H1 (cell line): Measurements from ENCODE around the gene WASF1. TPM values are rescaled to one million over a fixed set of nuclear protein-coding genes. Genes with fewer than 3 reads are reported as not detected.

Experiments used
- CTCF ChIA-PET: fragments of 300-600 bp; sonication (Branson Sonifier 250); formaldehyde crosslinking; loops from one replicate; lab custom pipeline; 2021; ENCODE audit not compliant: partially characterized antibody; lab: Charles Lee
- POLR2A ChIA-PET: fragments of 300-600 bp; sonication (Branson Sonifier 250); formaldehyde crosslinking; loops from one replicate; lab custom pipeline; 2021; ENCODE audit warnings: inconsistent platforms; ENCODE audit not compliant: partially characterized antibody; lab: Charles Lee
- DNase-seq, 2 experiments: peaks; one replicate each; pipeline versions ENCODE4 v3.0.0 to v3.0.0-alpha.2; 2010 to 2022; ENCODE audit warnings: low spot score in 2 of 2, low read depth in 1 of 2, mixed read lengths in 1 of 2
- FAIRE-seq: peaks from 2 replicates; lab custom pipeline; 2011; peaks lifted over from hg19 to GRCh38; lab: Jason Lieb, UNC
- H2AFZ ChIP-seq: 2 replicates; pipeline ENCODE4 v1.8.1; 2012; ENCODE audit warnings: low read length, inconsistent platforms
- H2AK5ac ChIP-seq: 2 replicates; pipeline ENCODE4 v1.6.1; 2013; ENCODE audit warnings: low read depth, low read length
- H2BK120ac ChIP-seq: replicated peaks from 2 replicates; pipeline ENCODE3; 2013; ENCODE audit warnings: low read depth, low read length, inconsistent platforms
- H2BK12ac ChIP-seq: 2 replicates; pipeline ENCODE4 v1.6.1; 2013; ENCODE audit warnings: low read depth, low read length
- H2BK15ac ChIP-seq: 2 replicates; pipeline ENCODE4 v1.6.1; 2013; ENCODE audit warnings: low read length
- H2BK20ac ChIP-seq: 2 replicates; pipeline ENCODE4 v1.6.1; 2013; ENCODE audit warnings: low read length
- H2BK5ac ChIP-seq: 2 replicates; pipeline ENCODE4 v1.6.1; 2013; ENCODE audit warnings: low read depth, low read length
- H3K14ac ChIP-seq: 2 replicates; pipeline ENCODE4 v1.6.1; 2013; ENCODE audit warnings: inconsistent platforms; ENCODE audit not compliant: insufficient read length
- H3K18ac ChIP-seq: 2 replicates; pipeline ENCODE4 v1.6.1; 2013; ENCODE audit warnings: low read length; ENCODE audit errors: extremely low read depth
- H3K23ac ChIP-seq: 2 replicates; pipeline ENCODE4 v1.6.1; 2013; ENCODE audit warnings: inconsistent platforms; ENCODE audit not compliant: insufficient read length
- H3K23me2 ChIP-seq: 2 replicates; pipeline ENCODE4 v1.6.1; 2013; ENCODE audit warnings: low read depth, low read length
- H3K27ac ChIP-seq: 2 replicates; pipeline ENCODE4 v1.6.1; 2011; ENCODE audit warnings: low read depth, low read length, inconsistent platforms
- H3K27me3 ChIP-seq, 4 experiments: replicated peaks in 1 of 4; 1 replicate in 1 of 4; 2 replicates in 3 of 4; pipeline versions ENCODE4 v1.6.1 to v1.8.1; 2011 to 2013; ENCODE audit warnings: low read length in 3 of 4, mild to moderate bottlenecking in 3 of 4, inconsistent platforms in 2 of 4, mixed read lengths in 2 of 4, moderate library complexity in 1 of 4; ENCODE audit not compliant: control insufficient read depth in 3 of 4, insufficient read depth in 3 of 4; ENCODE audit errors: extremely low read depth in 1 of 4
- H3K36me3 ChIP-seq, 4 experiments: 2 replicates each; pipeline versions ENCODE4 v1.6.1 to v1.8.1; 2011 to 2013; ENCODE audit warnings: mild to moderate bottlenecking in 4 of 4, low read length in 3 of 4, moderate library complexity in 2 of 4, control low read depth in 1 of 4, inconsistent platforms in 1 of 4; ENCODE audit not compliant: insufficient read depth in 4 of 4, control insufficient read depth in 2 of 4
- H3K4ac ChIP-seq: replicated peaks from 2 replicates; pipeline ENCODE3; 2013; ENCODE audit warnings: low read length, low read depth, mixed read lengths, inconsistent platforms; ENCODE audit not compliant: insufficient read length
- H3K4me1 ChIP-seq, 4 experiments: replicated peaks in 1 of 4; 1 replicate in 1 of 4; 2 replicates in 3 of 4; pipeline versions ENCODE4 v1.6.1 to v1.8.1; 2011 to 2013; ENCODE audit warnings: low read length in 3 of 4, inconsistent platforms in 2 of 4, mixed read lengths in 1 of 4; ENCODE audit not compliant: insufficient read depth in 4 of 4, control insufficient read depth in 3 of 4
- H3K4me2 ChIP-seq, 2 experiments: 2 replicates each; pipeline versions ENCODE4 v1.6.1 to v1.8.1; 2011 to 2013; ENCODE audit warnings: low read depth in 2 of 2, low read length in 2 of 2, control low read depth in 1 of 2, inconsistent platforms in 1 of 2, mild to moderate bottlenecking in 1 of 2; ENCODE audit not compliant: insufficient read depth in 1 of 2
- H3K4me3 ChIP-seq, 4 experiments: fragments of 200-600, 300-600 bp in 1 of 4; sonication (generic), shearing (Covaris generic), sonication (Bioruptor Twin) in 1 of 4; 2 replicates each; pipeline versions ENCODE4 v1.5.1 to v1.8.1; 2011 to 2016; ENCODE audit warnings: low read length in 4 of 4, low read depth in 3 of 4, control low read depth in 2 of 4, inconsistent platforms in 2 of 4, mild to moderate bottlenecking in 2 of 4, mixed read lengths in 1 of 4, moderate library complexity in 1 of 4; ENCODE audit not compliant: insufficient read depth in 2 of 4; ENCODE audit errors: extremely low read depth in 1 of 4
- H3K56ac ChIP-seq: replicated peaks from 2 replicates; pipeline ENCODE3; 2013; ENCODE audit warnings: low read depth, mild to moderate bottlenecking, mixed read lengths, low read length, inconsistent platforms; ENCODE audit not compliant: insufficient read length
- H3K79me1 ChIP-seq: 2 replicates; pipeline ENCODE4 v1.6.1; 2013; ENCODE audit warnings: low read depth, low read length, control low read depth
- H3K79me2 ChIP-seq, 2 experiments: 2 replicates each; pipeline versions ENCODE4 v1.6.1 to v1.8.1; 2012 to 2013; ENCODE audit warnings: low read length in 2 of 2, mild to moderate bottlenecking in 2 of 2, inconsistent platforms in 1 of 2; ENCODE audit not compliant: insufficient read depth in 2 of 2, control insufficient read depth in 1 of 2
- H3K9ac ChIP-seq, 4 experiments: replicated peaks in 1 of 4; 1 replicate in 1 of 4; 2 replicates in 3 of 4; pipeline versions ENCODE4 v1.6.1 to v1.8.1; 2011 to 2013; ENCODE audit warnings: low read depth in 3 of 4, low read length in 3 of 4, control low read depth in 2 of 4, mild to moderate bottlenecking in 2 of 4, moderate library complexity in 2 of 4, inconsistent platforms in 1 of 4; ENCODE audit errors: extremely low read depth in 1 of 4
- H3K9me3 ChIP-seq, 2 experiments: 2 replicates each; pipeline versions ENCODE4 v1.6.1 to v1.8.1; 2012 to 2013; ENCODE audit warnings: mild to moderate bottlenecking in 2 of 2, moderate library complexity in 2 of 2, control low read depth in 1 of 2, inconsistent platforms in 1 of 2, low read depth in 1 of 2, low read length in 1 of 2, mixed read lengths in 1 of 2; ENCODE audit not compliant: insufficient read depth in 2 of 2
- H4K20me1 ChIP-seq, 2 experiments: replicated peaks in 1 of 2; 2 replicates each; pipeline versions ENCODE3 to v1.8.1; 2011 to 2013; ENCODE audit warnings: inconsistent platforms in 2 of 2, low read length in 2 of 2, mild to moderate bottlenecking in 1 of 2; ENCODE audit not compliant: insufficient read depth in 2 of 2, control insufficient read depth in 1 of 2
- H4K5ac ChIP-seq: 2 replicates; pipeline ENCODE4 v1.6.1; 2013; ENCODE audit warnings: low read length, low read depth, mixed read lengths, inconsistent platforms; ENCODE audit not compliant: insufficient read length
- H4K8ac ChIP-seq: 2 replicates; pipeline ENCODE4 v1.8.0; 2013; ENCODE audit warnings: mild to moderate bottlenecking, moderate library complexity, low read length, inconsistent platforms; ENCODE audit not compliant: insufficient read depth; ENCODE audit errors: extremely low read depth
- H4K91ac ChIP-seq: replicated peaks from 2 replicates; pipeline ENCODE3; 2013; ENCODE audit warnings: low read length, mixed read lengths, inconsistent platforms; ENCODE audit not compliant: insufficient read length
- ATF3 ChIP-seq: IDR thresholded peaks from 2 replicates; pipeline ENCODE4 v1.6.1; 2011; ENCODE audit warnings: low read depth, mild to moderate bottlenecking, low read length; ENCODE audit not compliant: insufficient read depth
- CHD2 ChIP-seq: IDR thresholded peaks from 2 replicates; pipeline ENCODE4 v1.6.1; 2012; ENCODE audit warnings: low read length, improper control_type of control experiment
- SP2 ChIP-seq: IDR thresholded peaks from 2 replicates; pipeline ENCODE4 v1.6.1; 2012; ENCODE audit warnings: mild to moderate bottlenecking, low read length, inconsistent platforms
- TCF12 ChIP-seq: IDR thresholded peaks from 2 replicates; pipeline ENCODE4 v1.6.1; 2011; ENCODE audit warnings: low read depth, mild to moderate bottlenecking, low read length
- WGBS, 2 experiments: shearing (Covaris generic) in 1 of 2; methylation state at CpG; one replicate each; pipeline versions ENCODE4 v1.1.6 to v1.1.7; 2013 to 2015; ENCODE audit warnings: low lambda C conversion rate in 2 of 2, mixed read lengths in 2 of 2, inconsistent platforms in 1 of 2, low coverage in 1 of 2, missing lambda C conversion rate in 1 of 2; ENCODE audit not compliant: insufficient replicate concordance in 2 of 2, insufficient coverage in 1 of 2, insufficient read length in 1 of 2; ENCODE audit errors: extremely low coverage in 1 of 2, missing lambda C conversion rate in 1 of 2; 5-methylcytosine and 5-hydroxymethylcytosine counted together
- polyA plus RNA-seq, 7 experiments: library from polyadenylated mRNA; depleted of rRNA in 3 of 7; stranded (reverse) in 5 of 7; unstranded in 2 of 7; fragments of >200 nt in 5 of 7; fragments of 200-250 nt in 2 of 7; gene quantifications; 1 replicate in 5 of 7; 2 replicates in 1 of 7; 4 replicates in 1 of 7; pipeline versions ENCODE4 v1.2.1 to v1.2.3, GENCODE V29; 2011 to 2013; ENCODE audit warnings: missing spikeins in 2 of 7, mixed read lengths in 2 of 7
- total RNA-seq: library from RNA; stranded (reverse); fragmentation: NEBNext Ultra II Directional; extraction: Animal tissue kit (Norgen Biotek cat#: 25700); gene quantifications from 2 replicates; pipeline ENCODE4 v1.2.1, GENCODE V29; 2021

The WASF1 gene
- total and polyA plus RNA-seq, 2 of the 8 experiments (the other 6 are each of a cell fraction or from before 2014, with no cell fraction given): 37.6 to 39.9 TPM

- no peak overlapping the region for H2AFZ ChIP-seq
- H2AK5ac ChIP-seq: no peak overlapping the region
- H3K14ac ChIP-seq: no peak overlapping the region
- no peak overlapping the region for H3K18ac ChIP-seq
- H3K23me2 ChIP-seq: no peaks in the 10 kb centered on the region
- H4K20me1 ChIP-seq: no peaks in the 10 kb centered on the region
- no peak overlapping the region for H2BK5ac ChIP-seq
- H3K36me3 ChIP-seq: peaks cover 0 to 9% (median 1%) of the 10 kb centered on the region in 4 experiments; a peak in 1 of 8 replicates
- no peak overlapping the region for H3K4ac ChIP-seq
- ChIA-PET POLR2A (interaction anchor here (0.6 to 1.4 kb wide), 2 partner anchors 9 to 48 kb away, joined by 3 read pairs; no protein-coding TSS in a partner anchor), CTCF (interaction anchor here (0.6 to 1.7 kb wide), 6 partner anchors 9 to 542 kb away, joined by 3 to 6 read pairs (median 3); no protein-coding TSS in a partner anchor)
- H3K79me1 ChIP-seq: no peaks in the 10 kb centered on the region
- H3K23ac ChIP-seq: no peak overlapping the region
- H4K8ac ChIP-seq: no peak overlapping the region
- H2BK20ac ChIP-seq: no peak overlapping the region
- H3K79me2 ChIP-seq: no peaks in the 10 kb centered on the region
- no peak overlapping the region for H2BK120ac ChIP-seq
- H2BK15ac ChIP-seq: no peak overlapping the region
- H4K91ac ChIP-seq: no peak overlapping the region
- H3K9ac ChIP-seq: no peak overlapping the region
- no peaks in the 10 kb centered on the region for H3K4me1 ChIP-seq
- no peak overlapping the region for H2BK12ac ChIP-seq
- peaks cover 10 to 16% of the 10 kb centered on the region in 2 experiments; a peak in 3 of 4 replicates for H3K9me3 ChIP-seq
- no peak for FAIRE-seq
- no peak overlapping the region for H3K4me3 ChIP-seq
- DNase-seq: no peak
- 93% methylated on average over 10 of the region's 10 CpGs; no CpG with 5 or more reads in 1 of the 2 experiments for WGBS, 2 experiments
- H3K4me2 ChIP-seq: no peak overlapping the region
- no peak overlapping the region for H4K5ac ChIP-seq
- no peak overlapping the region for H3K56ac ChIP-seq
- no peak overlapping the region for H3K27ac ChIP-seq
- no peaks in the 10 kb centered on the region for H3K27me3 ChIP-seq
- TF ChIP-seq ATF3 (no peak), SP2 (no peak), TCF12 (no peak), CHD2 (no peak)
These were observed 41.3 kb downstream of the WASF1 start for GRCh38 chr6:110137924-110138887.
